GM12892 (cell line): ENCODE data around the gene GFER.

Experiments
- POLR2A ChIP-seq: IDR thresholded peaks from 2 replicates; pipeline ENCODE4 v1.6.1; 2011; ENCODE audit warnings: low read depth, low read length, control low read depth
- POLR2AphosphoS5 ChIP-seq: IDR thresholded peaks from 2 replicates; pipeline ENCODE4 v1.6.1; 2011; ENCODE audit warnings: low read depth, low read length, control low read depth
- TAF1 ChIP-seq: IDR thresholded peaks from 2 replicates; pipeline ENCODE4 v1.6.1; 2011; ENCODE audit warnings: low read depth, mild to moderate bottlenecking, control low read depth, low read length, borderline replicate concordance

GRCh38 chr16:1966460-1966859 lies 17.5 kb upstream of the GFER start, which contains the start of gene RNF151:
- TF ChIP-seq POLR2A = no peak
- TF ChIP-seq POLR2AphosphoS5 = no peak
- TF ChIP-seq TAF1 = no peak
